ENCODE measurements around the gene RPL22L1.
A peak's percentile ranks its signal among the peaks of the same experiment; 100 is the strongest.
"Not testable (repeated sequence)": the region's sequence is repeated elsewhere in the genome, so short reads cannot be mapped to it uniquely, and the experiment has no call there.

Gene RPL22L1

DNA sequence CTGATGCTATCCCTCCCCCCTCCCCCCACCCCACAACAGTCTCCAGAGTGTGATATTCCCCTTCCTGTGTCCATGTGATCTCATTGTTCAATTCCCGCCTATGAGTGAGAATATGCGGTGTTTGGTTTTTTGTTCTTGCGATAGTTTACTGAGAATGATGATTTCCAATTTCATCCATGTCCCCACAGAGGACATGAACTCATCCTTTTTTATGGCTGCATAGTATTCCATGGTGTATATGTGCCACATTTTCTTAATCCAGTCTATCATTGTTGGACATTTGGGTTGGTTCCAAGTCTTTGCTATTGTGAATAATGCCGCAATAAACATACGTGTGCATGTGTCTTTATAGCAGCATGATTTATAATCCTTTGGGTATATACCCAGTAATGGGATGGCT, 8.7 kb upstream of the RPL22L1 start:
- FAIRE-seq; DNase-seq (ENCODE audit: low spot score): not testable (repeated sequence)

DNA sequence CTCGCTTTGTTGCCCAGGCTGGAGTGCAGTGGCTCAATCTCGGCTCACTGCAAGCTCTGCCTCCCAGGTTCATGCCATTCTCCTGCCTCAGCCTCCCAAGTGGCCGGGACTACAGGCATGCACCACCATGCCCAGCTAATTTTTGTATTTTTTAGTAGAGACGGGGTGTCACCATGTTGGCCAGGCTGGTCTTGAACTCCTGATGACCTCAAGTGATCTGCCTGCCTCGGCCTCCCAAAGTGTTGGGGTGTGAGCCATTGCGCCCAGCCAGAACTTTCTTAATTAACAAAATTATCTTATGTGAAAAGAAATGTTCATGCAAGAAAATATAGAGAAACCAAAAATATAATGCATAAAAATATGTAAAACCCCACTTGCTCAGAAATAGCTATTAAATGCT, 7.3 kb upstream of the RPL22L1 start:
- not testable (repeated sequence) for FAIRE-seq; DNase-seq (ENCODE audit: low spot score)

DNA sequence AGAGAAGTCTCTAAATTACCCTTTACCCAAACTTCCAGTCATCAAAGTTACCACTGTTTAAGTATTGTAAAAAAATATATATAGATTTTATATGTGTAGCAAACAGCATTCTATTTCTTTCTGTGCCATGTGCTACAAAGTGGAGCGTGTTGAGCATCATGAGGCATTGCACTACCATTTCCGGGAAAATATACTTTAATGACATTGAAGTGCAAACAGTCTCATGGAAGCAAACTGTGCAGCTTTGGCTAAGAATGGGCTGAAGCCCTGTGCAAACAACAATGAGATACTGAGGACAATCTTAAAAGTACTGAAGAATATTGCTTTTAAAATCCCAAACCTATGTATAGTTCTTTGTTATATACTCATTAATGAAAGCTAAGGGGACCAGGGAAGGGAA, 6.5 kb upstream of the RPL22L1 start:
- DNase-seq (ENCODE audit: low spot score) (no peak), FAIRE-seq (no peak)

DNA sequence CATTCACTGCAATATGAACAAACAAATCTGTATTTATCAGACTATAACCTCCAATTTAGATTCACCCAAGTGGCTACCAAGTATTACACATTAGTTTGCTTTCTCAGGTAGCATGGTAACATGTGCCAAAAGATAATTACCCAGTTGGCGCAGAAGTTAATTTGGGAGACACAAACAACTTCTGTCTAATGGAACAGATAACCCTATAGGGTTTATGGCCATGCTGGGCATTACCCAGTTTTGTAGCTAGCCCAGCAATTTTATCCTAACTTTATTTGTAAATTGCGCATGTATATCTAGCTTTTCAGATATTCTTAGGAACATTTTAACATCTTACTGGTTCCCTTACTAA, 780 bp downstream of the RPL22L1 start:
- no peak for DNase-seq (ENCODE audit: low spot score)
- no peak for FAIRE-seq

DNA sequence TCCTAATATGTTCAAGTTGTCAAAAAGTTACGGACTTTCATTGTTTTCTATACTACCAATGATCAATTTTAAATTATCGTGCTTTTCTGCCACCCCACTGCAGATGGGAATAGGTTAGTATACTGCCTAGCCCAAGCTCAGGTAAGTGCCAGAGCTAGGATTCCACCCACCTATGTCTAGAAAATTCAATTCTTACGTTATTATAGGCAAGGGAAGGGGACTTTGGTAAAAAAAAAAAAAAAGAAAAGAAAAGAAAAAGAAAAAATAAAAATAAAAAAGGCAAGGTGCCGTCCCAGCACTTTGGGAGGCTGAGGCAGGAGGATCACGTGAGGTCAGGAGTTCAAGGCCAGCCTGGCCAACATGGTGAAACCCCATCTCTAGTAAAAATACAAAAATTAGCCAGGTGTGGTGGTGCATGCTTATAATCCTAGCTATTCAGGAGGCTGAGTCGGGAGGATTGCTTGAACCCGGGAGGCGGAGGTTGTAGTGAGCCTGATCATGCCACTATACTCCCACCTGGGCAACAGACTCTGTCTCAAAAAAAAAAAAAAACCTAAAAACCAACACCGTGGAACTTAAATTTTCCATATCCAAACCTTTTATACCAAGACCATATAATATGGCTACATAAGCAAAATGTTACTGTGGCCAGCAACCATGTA, 1.3 kb downstream of the RPL22L1 start:
- no peak for FAIRE-seq

DNA sequence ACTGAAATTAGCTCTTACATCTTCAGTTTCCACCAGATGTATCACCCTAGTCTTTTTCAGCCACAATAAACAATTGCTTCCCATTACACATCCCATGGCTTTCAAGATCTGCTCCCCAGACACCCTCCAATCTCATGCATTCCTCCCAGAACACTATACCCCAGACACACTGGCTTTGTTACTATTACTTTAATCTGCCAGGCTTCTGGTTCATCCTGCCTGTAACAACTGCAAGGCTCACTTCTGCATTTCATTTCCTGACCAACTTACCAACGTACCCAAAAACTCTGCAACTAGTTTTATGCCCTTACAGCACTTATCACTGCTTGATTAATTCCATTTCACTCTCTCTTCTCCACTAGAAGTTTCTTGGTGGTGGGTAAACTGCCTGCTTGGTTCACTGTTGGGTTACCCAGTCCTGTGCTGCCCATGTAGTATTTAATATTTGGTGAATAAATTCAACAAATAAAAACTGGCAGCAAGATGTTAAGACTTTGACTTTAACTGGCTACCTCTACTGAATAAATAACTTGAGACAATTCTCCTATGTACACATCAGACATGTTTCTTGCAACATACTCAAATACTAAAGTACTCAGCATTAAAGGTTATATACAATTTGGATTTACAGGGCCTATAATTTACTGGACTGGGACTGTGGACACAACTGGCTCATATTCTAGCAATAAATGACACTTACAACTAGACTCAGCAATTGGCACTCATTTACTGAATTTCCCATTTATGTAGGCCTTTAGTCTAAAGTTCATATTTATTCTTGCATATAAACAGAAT, 2.7 kb downstream of the RPL22L1 start:
- DNase-seq (ENCODE audit: low spot score) (no peak), FAIRE-seq (no peak)

More for the DNA sequence above, 1.3 kb downstream of the RPL22L1 start:
- DNase-seq (ENCODE audit: low spot score) = no peak

DNA sequence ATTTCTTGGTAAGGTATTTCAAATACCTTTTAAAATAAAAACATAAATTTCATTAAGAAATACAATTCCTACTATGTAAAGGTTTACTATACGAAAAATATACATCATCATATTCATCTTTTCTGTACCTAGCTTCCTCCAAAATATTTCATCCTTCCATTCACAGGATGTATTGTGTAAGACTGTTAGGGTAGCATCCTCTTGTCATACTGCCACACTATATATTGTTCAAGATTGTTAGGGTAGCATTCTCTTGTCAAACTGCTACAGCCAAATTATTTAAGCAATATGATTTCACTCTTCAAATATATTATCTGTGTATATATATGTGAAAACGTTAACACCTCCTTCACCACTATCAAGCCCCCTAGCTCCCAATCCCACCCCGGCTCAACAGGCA, 3.5 kb downstream of the RPL22L1 start:
- no peak for DNase-seq (ENCODE audit: low spot score)
- FAIRE-seq = no peak

DNA sequence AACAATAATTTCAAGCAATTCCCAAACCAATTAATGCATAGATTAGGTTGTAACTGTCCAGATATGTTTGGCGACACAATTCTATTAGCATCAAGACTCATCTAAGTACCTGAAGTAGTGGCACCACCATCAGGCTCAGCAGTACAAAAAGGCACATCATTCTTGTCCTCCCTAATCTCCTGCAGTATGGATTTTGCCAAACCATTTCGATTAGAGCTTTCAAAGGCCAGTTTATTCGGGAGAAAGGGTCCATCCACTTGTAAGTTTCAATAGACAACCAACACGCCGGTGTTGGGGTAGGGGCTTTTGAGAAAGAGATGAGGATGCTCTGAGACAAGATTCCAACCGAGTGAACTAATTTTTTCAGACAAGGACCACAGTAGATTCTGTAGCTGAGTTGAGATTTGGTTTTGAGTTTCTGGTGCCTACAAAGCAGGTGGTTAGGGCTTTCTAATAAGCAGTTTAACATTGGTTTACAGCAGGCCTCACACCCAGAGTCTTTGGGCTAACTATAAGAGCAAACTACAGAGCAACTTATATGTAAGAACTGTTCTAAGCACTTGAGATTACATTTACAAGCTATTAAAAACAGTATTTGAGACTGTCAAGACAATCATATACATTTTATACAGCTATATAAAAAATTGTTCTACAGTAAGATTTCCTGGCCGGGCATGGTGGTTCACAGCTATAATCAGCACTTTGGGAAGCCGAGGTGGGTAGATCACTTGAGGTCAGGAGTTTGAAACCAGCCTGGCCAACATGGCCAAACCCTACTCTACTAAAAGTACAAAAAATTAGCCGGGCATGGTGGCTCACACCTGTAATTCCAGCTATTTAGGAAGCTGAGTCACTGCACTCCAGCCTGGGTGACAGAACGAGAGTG, 4.5 kb downstream of the RPL22L1 start:
- DNase-seq (ENCODE audit: low spot score) (peak; percentile 13), FAIRE-seq (no peak)

DNA sequence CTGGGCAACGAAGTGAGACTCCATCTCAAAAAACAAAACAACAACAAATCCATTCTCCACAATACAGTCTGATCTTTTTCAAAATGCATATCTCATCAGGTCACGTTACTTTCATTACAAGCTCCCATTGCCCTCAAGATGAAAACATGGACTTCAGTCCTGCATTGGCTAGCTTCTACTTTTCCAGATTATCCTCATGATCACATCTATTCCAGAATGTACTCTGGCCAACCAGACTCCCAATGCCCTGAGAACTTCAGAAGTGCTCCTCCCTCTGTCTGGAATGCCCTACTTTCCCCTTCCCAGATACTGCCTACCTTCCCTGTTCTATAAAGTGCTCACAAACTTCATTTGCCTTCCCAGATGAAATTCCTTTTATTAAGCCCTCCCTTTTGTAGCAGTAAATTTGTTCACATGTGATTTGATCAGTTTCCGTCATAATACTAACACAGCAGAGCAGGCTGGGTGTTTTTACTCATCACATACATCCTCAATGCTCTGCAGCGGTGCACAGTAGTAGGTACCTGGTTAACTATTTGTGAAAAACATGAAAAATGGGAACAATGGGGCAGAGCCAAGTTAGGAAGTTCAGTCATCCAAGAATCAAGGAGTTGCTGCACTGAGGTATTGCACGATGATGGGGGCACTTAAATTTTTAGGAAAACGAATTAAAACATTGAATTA, 5.3 kb downstream of the RPL22L1 start:
- DNase-seq (ENCODE audit: low spot score) (peak; percentile 19), FAIRE-seq (no peak)

DNA sequence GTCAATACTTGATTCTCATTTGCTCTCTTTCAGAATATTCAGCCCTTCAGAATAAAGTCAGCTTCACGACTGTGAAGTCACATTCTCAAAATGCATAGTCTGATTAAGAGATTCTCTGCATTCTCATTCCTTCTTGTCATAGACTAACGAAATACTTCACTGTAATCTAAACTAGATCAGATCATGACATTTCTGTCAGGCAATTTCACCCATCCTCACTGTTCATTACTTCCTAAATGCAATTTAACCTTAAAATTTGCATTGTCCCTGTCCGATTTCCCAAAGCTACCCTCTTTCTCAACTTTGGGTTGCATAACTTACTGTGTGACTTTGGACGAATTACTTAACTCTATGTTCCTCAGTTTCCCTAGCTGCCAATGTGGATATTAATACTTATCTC, 6.2 kb downstream of the RPL22L1 start:
- DNase-seq (ENCODE audit: low spot score) (no peak), FAIRE-seq (no peak)

DNA sequence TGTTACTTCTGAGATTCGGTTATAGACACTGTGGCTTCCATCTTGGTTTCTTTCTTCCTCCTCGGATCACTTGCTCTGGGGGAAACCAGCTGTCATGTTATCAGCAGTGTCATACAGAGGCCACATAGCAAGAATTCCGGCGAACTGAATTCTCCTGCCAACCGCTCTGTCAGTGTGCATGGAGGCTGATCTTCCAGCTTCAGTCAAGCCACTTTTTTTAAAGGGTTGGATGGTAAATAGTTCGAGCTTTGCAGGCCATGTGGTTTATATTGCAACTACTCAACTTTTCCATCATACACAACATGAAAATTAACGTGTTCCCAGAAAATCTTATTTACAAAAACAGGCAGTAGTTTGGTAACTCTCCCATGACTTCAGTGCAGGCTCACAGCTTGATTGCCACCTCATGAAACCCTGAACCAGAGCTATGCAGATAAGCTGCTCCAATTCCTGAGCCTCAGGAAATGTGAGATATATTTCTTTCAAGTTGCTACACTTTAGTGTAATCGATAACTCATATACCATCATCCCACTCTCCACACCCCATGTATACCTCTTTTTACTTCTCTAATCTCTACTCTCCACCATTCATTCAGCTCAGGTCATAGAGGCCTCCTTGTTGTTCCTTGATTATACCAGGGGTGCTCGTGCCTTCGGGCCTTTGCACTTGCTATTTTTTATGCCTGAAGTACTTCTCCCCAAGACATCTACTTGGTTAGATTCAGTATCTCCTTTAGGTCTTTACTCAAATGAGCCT, 7.2 kb downstream of the RPL22L1 start:
- no peak for DNase-seq (ENCODE audit: low spot score)

DNA sequence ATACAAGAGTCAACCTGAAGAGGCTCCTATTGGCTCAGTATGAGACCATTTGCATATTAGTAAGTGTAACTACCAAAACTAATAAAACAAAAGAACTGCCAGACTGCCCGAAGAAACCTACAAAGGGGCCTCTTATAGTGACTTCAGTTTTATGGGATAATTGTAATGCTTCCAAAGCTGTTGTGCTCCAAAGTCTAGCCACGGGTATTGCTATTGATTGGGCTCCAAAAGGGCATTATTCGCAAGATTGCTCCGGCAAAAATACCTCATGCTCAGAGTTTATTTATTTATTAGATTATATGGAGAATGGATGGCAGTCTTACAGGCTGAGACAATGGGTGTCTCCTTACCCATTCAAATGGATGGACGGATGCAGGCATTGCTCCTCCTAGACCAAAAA, 11.4 kb downstream of the RPL22L1 start:
- DNase-seq (ENCODE audit: low spot score) (no peak), FAIRE-seq (no peak)

More for the DNA sequence above, 7.2 kb downstream of the RPL22L1 start:
- FAIRE-seq = no peak

DNA sequence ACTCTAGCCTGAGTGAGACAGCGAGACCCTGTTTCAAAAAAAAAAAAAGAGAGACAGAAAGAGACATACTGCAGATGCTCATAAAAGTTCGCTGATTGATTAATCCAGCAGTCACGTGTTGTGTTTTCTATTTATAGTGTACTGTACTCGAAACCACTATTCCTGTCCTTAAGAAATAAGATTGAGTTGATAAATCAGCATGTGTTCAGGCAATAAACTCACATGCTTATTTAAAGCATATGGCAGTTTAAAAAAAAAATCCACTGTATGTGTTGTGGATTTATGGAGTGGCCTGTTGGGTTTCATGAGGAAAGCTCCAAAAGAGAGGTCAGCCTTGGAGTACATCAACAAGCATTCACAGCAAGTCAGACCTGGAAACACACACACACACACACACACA, 17.7 kb downstream of the RPL22L1 start:
- FAIRE-seq (no peak), DNase-seq (ENCODE audit: low spot score) (no peak)

DNA sequence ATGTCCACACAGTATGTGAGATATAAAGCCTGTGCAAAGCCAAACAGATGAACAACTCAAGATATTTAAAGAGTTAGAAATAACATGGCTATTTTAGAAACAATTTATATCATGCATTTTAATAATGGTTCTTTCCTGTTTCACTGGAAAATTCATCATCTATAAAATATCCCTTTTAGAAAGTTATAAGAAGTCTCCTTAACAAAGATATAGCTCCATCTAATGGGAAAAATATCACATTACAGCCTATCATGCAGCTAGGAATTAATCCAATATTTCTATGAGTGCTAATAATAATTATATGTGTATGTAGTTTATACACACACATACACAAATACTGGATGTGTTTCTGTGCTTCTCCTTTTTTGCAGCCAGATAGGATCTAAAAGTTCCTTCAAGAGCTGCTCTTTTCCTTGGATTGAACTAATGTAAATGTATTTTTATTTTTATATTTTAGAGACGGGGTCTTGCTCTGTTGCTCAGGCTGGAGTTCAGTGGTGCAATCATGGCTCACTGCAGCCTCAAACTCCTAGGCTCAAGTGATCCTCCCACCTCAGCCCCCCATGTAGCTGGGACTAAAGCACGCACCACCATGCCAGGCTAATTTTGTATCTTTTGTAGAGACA, 21.6 kb downstream of the RPL22L1 start:
- FAIRE-seq (peak; percentile 89), DNase-seq (ENCODE audit: low spot score) (peak; percentile 48)

DNA sequence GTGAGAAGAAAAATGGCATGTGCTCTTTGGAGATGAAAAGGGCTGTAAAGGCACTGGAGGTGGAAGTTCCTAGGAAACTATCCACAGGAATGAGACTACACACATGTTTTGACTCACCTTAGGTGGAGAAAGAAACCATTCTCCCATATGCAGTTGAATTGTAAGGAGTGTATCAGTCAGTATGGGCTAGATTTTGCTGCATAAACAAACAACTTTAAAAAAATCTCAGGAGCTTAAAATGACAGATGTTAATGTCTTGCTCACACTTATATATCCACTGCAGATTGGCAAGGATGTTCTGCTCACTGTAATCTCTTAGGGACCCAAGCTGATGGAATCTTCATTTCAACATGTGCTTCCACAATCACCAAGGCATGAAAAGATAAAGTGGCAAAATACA, 25.6 kb downstream of the RPL22L1 start:
- no peak for FAIRE-seq

DNA sequence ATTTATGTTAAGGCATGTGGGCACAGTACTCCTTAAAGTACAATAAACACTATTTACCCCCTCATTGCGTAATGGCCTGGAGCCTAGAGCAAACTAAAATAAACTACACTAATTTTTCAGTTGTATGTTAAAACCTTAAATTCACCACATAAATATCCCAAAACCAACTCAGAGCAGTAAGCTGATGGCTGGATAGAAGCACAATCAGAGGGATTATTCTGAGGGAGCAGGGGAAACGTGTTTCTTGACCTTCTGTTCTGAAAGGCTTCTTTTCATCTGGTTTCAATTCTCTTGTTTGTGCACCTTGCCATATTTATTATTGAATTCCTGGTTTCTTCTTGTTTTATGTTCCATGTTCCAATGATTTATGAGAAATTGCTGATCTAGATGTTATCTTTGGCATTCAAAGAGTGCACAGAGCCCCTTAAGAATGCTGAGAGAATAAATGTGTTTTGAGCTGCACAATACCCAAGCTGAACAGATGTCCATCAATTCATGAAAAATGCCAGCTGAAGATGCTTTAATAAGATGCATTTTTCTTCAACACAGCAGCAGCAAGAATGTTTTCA, 29.6 kb downstream of the RPL22L1 start:
- no peak for FAIRE-seq
- no peak for DNase-seq (ENCODE audit: low spot score)

More for the DNA sequence above, 25.6 kb downstream of the RPL22L1 start:
- no peak for DNase-seq (ENCODE audit: low spot score)

DNA sequence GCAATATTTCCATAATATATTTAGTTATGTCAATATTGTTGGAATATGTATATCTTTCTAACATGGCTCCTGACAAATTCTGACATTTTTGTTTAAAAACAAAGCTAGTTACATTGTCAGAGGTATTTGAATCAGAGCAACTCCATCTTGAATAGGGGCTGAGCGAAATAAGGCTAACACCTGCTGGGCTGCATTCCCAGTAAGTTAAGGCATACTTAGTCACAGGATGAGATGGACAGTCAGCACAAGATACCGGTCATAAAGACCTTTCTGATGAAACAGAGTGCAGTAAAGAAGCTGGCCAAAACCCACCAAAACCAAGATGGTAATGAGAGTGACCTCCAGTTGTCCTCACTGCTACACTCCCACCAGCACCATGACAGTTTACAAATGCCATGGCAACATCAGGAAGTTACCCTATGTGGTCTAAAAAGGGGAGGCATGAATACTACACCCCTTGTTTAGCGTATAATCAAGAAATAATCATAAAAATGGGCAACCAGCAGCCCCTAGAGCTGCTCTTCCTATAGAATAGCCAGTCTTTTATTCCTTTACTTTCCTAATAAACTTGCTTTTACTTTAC, 30.4 kb downstream of the RPL22L1 start:
- DNase-seq (ENCODE audit: low spot score) = no peak
- FAIRE-seq = no peak

DNA sequence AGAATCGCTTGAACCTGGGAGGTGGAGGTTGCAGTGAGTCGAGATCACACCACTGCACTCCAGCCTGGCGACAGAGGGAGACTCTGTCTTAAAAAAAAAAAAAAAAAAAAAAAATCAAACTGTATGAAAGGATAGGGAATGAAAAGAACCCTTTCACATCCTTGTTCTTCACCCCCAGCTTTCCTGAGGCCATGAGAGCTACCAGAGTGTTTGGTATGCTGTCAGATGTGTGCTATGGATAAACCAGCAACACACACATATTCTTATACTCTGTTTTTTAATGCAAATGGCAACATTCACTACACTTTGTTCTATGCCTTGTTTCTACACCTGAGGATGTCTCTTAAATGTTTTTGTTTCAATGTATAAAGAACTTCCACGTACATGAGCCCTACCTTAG, 33.5 kb downstream of the RPL22L1 start:
- DNase-seq (ENCODE audit: low spot score) (no peak), FAIRE-seq (no peak)

DNA sequence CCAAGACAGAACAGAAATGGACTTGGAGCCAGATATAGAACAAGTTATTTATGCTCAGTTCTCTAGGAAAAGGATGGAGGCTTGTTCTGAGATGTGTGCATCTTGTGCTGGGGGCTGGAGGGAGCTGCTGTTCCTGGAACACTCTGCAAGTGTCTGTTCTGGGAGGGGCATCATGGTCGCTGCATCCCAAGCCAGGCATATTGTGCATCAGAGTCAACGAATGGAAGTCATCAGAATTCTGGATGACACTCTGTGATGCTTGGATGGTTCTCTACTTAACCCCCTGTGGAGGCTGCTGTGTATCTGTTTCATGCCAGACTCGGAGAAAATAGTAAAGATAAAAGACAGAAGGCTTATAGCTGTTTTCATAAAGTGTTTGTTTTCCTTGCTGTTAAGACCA, 34.7 kb downstream of the RPL22L1 start:
- DNase-seq (ENCODE audit: low spot score) (no peak), FAIRE-seq (no peak)

DNA sequence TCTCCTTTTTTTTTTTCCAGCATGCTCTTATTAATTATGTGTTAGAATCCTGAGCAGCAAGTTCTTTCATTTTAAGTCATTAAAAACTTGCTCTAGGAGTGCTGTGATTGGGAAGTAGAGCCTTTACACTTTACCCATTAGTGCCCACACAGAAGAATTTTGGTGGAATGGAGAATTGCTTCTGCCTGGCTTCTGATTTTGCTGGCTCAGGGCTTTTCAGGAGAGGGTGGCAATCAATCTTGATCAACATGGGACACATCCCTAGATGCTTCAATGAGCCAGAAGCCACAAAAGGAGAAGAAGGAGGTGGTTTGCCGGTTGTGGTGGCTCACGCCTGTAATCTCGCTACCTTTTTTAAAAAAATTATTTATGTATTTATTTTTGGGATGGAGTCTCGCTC, 39.4 kb downstream of the RPL22L1 start:
- no peak for DNase-seq (ENCODE audit: low spot score)

More for the DNA sequence above, 39.4 kb downstream of the RPL22L1 start:
- no peak for FAIRE-seq

Measured in RCC 7860 (cell line).